Right ventricle myocardium superior (tissue), 1 donor: Measurements from ENCODE around the gene CALHM4. TPM values are rescaled to one million over a fixed set of nuclear protein-coding genes. Genes with fewer than 3 reads are reported as not detected.
A peak's percentile ranks its signal among the peaks of the same experiment; 100 is the strongest.
"Not testable (repeated sequence)": the region's sequence is repeated elsewhere in the genome, so short reads cannot be mapped to it uniquely, and the experiment has no call there.

ENCODE experiments used
- ATAC-seq: fragments of 200-7000 bp; cut with Tn5 transposase; one replicate; pipeline ENCODE4 v1.9.1; 2020; ENCODE audit warnings: mild to moderate bottlenecking; ENCODE audit not compliant: poor library complexity
- DNase-seq: peaks from one replicate; pipeline ENCODE4 v3.0.0-alpha.2; 2020
- intact Hi-C: fragments of 100-400 bp; cut with DNase I; formaldehyde crosslinking; loops from one replicate; pipeline ENCODE4 v1.11.2; 2022
- total RNA-seq: library from RNA; stranded (reverse); fragmentation: NEBNext Ultra II Directional; extraction: Animal tissue kit (Norgen Biotek cat#: 25700); gene quantifications from one replicate; pipeline ENCODE4 v1.2.1, GENCODE V29; 2021
- donor health status: DM: no; HTN: yes; CAD: no; lungs with severe emphysema.

Gene CALHM4
- total RNA-seq, 1 donor from 2014 or later = not detected

DNA sequence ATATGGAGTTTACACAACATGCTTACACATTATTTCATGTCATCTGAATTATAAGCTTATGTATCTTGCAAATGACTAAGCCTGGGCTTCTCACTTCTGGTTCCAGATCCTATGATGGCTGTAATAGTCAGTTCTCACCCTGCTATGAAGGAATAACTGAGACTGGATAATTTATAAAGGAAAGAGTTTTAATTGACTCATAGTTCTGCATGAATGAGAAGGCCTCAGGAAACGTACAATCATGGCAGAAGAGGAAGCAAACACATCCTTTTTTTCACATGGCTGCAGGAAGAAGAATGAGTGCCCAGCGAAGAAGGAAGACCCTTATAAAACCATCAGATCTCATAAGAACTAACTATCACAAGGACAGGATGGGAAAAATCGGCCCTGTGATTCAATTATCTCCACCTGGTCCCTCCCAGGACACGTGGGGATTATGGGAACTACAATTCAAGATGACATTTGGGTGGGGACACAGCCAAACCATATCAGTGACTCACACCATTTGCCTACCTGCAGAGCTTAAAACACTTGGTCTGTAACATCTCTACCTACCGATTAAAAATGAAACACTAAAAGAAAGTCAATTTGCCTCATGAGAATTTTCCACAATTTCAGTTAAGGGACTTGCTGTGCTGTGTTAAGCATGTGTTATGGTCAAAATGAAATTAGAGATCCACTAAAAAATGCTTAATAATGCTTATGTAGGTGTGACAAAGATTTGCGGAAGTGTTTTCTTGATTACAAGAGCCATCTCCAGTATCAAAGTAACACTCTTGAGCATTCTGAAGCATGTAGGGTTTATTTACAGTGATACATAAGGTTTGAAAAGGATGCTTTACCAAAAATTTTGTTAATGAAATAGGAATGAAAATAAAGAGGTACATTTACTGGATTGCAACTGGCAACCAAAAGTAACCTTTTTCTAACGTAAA, 15.5 kb downstream of the CALHM4 start:
- intact Hi-C loops = no loop called here
- no peak for DNase-seq
- no peak for ATAC-seq

DNA sequence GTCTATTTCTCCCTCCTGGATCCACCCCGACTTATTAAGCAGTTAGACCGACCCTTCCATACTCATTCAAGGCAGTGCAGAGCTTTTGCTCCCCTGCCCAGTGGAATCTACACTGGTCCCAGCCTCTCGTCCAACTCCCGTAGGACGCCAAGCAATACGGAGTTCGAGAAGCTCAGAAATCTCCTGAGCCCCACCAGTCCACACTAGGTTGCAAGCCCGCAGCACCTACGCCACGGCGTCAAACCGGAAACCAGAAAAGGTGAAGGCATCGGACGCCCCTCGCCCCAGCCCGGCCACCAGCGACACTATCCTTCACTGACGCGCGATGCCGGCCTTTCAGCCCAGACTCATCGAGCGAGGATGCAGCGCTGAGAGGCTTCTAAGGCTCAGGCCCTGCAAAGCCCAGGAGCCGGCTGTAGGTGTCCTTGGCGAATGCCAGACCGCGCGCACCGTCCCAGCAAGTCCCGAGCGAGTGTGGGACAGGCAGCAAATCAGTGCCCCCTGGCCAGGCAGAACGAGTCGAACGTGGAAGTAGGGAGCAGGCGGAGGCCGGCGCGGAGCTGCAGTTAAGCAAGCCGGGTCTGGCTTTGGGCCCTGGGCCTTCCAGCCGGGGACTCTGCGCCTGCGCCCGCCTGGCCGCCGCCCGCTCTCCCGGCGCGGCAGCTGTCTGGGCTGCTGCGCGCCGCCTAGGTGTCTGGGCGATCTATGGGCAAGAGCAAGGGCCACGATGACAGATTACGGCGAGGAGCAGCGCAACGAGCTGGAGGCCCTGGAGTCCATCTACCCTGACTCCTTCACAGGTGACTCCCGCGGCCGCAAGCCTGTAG, 17.5 kb downstream of the CALHM4 start, which contains the start of gene RWDD1:
TSS of gene RWDD1 (plus strand) at position 649 of the 827 bp plus-strand sequence. CDS start at position 728, 79 bp downstream.
- ATAC-seq = peak; percentile 97
- intact Hi-C loops = no loop called here
- DNase-seq = peak; percentile 100

DNA sequence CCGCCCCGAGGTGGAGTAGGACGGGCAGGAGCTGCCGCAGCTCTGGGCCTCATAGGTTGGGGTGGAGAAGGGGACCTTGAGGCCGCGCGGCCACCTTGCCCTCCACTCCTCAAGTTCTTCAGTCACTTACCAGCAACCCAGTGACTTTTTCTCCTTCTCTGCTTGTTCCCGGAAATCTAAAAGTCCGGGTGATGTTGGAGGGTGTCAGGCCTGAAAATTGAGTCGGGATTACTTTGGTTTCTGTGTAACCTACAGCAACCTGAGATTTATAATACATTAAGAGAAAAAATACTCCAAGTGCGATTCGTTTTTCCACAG, 18.1 kb downstream of the CALHM4 start:
- ATAC-seq (peak; percentile 58), DNase-seq (no peak)
- intact Hi-C loops = no loop called here

DNA sequence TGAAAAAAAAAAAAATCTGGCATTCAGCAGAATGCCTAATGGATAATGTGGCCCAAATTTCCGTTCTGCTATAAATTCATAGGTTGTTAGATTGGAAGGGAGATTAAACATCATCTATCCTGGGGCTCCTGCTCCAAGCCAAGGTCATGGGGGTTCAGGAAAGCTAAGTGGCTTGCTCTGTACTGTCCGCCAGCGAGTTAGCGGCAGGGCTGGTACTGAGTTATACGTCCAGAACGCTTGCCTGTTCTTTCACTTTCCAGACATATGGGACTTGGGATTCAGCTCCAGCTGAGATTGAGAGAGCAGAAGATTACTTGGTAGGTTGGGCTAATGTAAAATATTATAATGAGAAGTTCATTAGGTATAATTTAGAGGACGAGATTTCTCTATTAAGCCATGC, 18.6 kb downstream of the CALHM4 start:
- intact Hi-C loops = no loop called here
- peak; percentile 42 for DNase-seq
- ATAC-seq = peak; percentile 48

DNA sequence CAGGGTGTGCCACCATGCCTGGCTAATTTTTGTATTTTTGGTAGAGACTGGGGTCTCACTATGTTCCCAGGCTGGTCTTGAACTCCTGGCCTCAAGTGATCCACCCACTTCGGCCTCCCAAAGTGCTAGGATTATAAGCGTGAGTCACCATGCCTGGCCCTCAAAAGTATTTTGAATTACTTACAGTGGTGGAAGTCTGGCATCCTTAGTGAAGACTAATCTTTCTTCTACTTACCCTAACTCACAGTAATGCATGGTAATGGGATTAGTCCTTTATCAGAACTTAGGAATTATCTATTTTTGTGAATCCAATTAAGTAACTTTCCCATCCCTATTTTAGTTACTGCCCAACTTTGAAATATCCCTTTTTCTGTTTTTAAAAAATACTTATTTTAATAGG, 21.7 kb downstream of the CALHM4 start:
- intact Hi-C loops = no loop called here
- ATAC-seq (no peak), DNase-seq (no peak)

DNA sequence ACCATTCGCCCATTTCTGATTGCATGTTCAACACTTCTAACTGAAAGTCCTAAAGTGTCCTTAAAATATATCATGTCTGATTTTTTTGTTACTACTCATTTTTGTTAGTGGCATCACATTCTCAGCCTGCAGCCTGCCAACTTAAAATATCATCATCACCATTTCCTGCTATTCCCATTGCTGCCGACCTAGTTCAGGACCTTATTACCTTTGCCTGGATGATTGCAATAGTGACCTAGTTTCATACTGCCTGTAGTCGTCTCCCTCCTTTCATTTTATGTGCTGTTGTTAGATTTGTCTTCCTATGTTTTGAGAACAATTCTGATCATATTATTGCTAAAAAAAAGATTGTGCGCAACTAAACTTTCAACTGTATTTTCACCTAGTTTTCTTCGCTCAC, 23.9 kb downstream of the CALHM4 start:
- DNase-seq (no peak), ATAC-seq (no peak)
- intact Hi-C loops = no loop called here

DNA sequence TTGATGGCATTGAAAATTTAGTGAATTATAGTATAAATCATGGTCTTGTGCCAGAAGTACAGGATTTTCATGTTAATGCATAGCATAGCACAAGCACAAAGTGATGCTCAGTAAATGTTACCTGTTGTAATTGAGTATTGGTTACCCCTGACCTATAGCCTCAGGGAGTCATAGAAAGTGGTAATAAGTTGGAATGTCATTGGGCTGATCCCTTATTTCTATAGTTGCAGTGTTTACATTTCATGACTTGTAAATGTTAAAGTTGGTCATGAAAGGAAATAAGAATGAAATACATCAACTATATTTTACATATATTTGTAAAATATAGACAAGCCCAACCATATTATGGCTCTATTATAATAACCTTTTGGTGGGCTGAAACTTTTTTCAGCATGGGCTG, 24.8 kb downstream of the CALHM4 start:
- ATAC-seq = no peak
- intact Hi-C loops = no loop called here

DNA sequence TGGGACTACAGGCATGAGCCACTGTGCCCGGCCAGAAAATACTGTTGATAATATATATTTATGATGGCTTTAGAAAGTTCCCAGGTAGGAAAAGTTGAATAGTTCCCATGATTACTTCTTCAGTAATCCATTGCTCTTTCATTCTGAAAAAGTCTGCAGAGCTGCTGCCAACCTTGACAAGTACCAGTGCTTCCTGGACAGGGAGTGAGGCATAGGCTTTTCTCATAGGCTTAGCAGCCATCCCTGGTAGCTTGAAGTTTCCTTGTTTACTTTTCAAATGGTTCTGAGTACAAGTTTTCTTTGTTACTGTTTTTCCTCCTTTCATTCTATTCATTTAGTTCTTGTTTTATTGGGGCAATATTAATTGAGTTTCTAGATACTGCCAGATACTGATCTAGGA, 25.6 kb downstream of the CALHM4 start:
- intact Hi-C loops = no loop called here
- ATAC-seq (no peak), DNase-seq (no peak)

More for the DNA sequence above, 24.8 kb downstream of the CALHM4 start:
- DNase-seq = no peak

DNA sequence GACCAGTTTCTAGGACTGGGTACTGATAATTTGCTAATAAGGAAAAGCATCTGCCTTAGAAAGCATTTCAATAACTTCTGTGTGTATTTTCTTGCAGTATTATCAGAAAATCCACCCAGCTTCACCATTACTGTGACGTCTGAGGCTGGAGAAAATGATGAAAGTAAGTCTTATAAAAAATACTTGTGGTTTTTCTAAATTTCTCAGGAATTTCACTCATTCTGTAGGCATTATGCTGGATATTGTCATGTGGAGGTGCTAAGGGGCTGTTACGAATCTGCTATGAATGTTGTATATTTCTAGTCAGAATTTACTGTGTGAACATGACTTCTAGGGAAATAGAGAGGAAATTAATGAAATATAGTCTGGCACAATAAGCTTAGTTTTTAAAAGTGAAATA, 26.6 kb downstream of the CALHM4 start:
- DNase-seq (no peak), ATAC-seq (no peak)
- intact Hi-C loops = no loop called here

DNA sequence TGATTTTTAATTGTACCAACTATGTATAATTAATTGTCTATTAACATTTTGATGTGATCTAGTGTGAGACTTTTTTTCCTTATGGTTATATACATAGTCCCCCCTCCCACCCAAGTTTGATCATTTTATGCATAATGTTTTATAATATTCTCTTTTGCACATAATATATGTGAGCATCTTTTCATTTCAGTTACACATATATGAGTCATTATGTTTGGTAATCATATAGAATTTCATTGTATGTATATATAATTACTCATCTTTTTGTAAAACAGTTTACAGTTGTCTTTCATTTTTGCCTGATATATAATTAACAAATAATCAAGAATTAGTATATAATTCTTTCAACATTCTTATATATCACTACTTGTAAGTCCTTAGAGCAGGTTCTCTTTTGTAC, 32.7 kb downstream of the CALHM4 start:
- ATAC-seq = no peak
- DNase-seq = no peak
- intact Hi-C loops = no loop called here

DNA sequence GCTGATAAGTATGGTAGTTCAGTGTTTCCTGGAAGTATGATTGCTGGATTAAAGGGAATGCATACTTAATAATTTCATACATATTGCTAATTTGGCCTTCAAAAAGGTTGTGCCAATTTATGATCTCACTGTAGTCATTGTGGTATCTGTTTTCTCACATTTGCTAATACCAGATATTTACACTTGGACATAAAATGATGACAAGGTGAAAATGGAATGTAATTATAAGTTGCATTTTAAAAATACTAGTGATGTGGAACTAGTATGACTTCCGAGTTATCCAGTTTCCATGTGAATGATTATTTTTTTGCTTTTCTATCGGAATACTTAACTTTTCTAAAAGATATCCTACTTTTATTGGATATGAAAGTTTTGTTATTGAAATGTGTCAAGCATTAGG, 33.2 kb downstream of the CALHM4 start:
- no peak for ATAC-seq
- DNase-seq = no peak
- intact Hi-C loops = no loop called here

DNA sequence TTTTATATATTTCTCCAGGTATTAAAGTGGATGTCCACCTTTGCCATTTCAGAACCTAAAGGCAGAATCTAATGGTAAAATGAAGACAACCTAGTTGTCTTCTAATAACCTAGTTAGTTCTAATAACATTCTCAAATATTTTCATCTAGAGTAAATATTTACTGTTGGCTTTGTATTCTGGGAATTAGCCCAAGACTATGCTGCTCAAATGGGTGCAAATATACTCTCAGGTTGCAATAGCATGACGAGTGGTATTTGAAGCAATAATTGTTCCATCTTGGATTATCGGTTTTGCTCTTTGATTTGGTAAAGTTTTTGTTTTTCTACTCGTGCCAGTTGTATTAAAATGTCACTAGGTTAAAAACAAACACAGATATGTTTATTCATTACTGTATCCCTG, 41.7 kb downstream of the CALHM4 start:
- intact Hi-C loops = no loop called here
- DNase-seq = no peak
- ATAC-seq = no peak

DNA sequence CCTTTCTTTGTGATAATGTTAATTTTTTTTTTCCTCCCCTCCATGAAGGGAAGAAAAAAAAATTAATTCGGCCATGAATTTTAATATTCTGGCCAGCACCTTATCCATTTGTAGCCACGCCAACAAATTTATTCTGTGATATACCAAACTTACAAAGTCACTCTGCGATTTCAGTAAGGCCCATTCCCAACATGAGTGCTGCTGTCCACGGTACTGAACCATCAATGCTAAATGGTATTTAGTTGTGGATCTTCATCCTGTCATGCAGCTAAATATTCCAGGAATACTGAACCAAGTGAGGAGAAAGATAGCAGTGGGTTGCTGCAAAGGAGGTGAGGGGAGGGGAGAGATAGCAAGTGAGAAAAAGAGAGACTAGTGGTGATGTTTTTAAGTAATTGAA, 43.3 kb downstream of the CALHM4 start:
- no peak for ATAC-seq
- DNase-seq = no peak
- intact Hi-C loops = no loop called here

DNA sequence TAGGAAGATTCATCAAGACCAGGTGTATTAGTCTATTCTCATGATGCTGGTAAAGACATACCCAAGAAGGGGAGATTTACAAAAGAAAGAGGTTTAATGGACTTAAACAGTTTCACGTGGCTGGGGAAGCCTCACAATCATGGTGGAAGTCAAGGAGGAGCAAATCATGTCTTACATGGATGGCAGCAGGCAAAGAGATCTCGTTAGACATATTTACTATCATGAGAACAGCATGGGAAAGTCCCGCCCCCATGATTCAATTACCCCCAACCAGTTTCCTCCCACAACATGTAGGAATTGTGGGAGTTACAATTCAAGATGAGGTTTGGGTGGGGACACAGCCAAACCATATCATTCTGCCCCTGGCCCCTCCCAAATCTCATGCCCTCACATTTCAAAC, 50.4 kb downstream of the CALHM4 start:
- ATAC-seq, DNase-seq, intact Hi-C loops: not testable (repeated sequence)

DNA sequence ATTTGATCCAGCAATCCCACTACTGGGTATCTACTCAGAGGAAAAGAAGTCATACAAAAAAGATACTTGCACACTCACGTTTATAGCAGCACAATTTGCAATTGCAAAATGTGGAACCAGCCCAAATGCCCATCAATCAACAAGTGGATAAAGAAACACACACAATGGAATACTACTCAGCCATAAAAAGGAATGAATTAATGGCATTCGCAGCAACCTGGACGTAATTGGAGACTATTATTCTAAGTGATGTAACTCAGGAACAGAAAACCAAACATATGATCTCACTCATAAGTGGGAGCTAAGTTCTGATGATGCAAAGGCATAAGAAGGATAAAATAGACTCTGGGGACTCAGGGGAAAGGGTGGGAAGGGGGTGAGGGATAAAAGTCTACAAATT, 51.3 kb downstream of the CALHM4 start:
- ATAC-seq, DNase-seq, intact Hi-C loops: not testable (repeated sequence)

DNA sequence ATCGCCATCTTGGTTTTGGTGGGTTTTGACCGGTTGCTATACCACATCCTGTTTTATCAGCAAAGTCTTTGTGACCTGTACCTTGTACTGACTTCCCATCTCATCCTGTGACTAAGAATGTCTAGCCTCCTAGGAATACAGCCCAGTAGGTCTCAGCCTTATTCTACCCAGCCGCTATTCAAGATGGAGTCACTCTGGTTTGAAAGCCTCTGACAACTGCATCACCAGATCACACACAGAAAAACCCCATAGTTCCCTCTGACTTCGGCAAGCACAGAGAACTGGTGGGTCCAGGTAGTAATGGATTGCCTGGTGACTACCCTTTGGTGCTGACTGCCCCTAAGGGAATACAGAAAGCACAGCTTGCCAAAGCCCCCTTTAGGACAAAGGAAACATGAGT, 52.4 kb downstream of the CALHM4 start:
- ATAC-seq = no peak
- intact Hi-C loops = no loop called here

More for the DNA sequence above, 52.4 kb downstream of the CALHM4 start:
- no peak for DNase-seq
